ENCODE measurements around the gene GNAI2.

The GNAI2 gene

GRCh38 chr3:50299929-50300680 lies 64.1 kb downstream of the GNAI2 start:
- DNase-seq: peak; percentile 35

GRCh38 chr3:50300681-50301254 lies 64.8 kb downstream of the GNAI2 start:
- peak; percentile 29 for DNase-seq

- DNase-seq: peak; percentile 31
Observed at GRCh38 chr3:50302095-50303012, 66.3 kb downstream of the GNAI2 start.

GRCh38 chr3:50303013-50303815 lies 67.2 kb downstream of the GNAI2 start, which contains the start of gene HYAL1:
HYAL1 (minus strand) TSS chr3:50303574; CDS start chr3:50302956, 618 bp downstream.
- DNase-seq: peak; percentile 61

GRCh38 chr3:50304601-50305000 lies 68.6 kb downstream of the GNAI2 start:
- no peak for DNase-seq

All from left hindlimb (tissue), 1 donor.